Measurements from ENCODE around the gene DPM1. TPM values are rescaled to one million over a fixed set of nuclear protein-coding genes. Genes with fewer than 3 reads are reported as not detected.

Gene DPM1
- total and polyA plus RNA-seq, 2 of the 8 experiments (the other 6 are each of a cell fraction or from before 2014, with no cell fraction given) = 42.3 to 57.0 TPM

DNA sequence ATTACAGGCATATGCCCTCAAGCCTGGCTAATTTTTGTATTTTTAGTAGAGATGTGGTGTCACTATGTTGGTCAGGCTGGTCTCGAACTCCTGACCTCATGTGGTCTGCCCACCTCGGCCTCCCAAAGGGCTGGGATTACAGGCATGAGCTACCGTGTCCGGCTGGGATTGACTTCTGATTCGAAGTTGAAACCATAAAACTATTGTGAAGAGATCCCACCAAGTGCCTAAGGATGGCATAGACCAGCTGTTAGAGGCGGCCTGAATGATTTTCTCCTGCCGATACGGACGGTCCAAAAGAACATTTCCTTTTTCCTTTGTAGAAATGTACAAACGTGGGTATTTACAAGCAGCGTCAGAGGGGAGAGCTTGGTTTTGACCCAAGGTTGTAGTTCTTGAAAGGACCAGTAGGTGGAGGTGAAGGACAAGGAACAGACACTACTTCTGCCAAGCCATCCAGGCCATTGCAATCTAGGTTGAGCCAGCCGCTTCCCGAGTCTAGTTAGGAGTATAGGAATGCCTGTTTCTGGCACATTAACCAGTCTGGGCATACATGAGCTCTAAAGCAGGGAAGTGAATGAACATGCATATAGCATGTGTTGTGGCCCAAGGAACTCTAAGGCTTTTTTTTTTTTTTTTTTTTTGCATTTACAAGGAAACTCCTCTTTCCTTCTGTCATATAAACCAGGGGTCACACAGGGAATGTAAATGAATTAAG, 29.3 kb upstream of the DPM1 start:
- no peaks in the 10 kb centered on the region for H3K36me3 ChIP-seq (ENCODE audit: control insufficient read depth in 2 of 4, insufficient read depth in 4 of 4, low read length in 3 of 4)
- no peaks in the 10 kb centered on the region; a peak in 1 of 7 replicates for H3K27me3 ChIP-seq (replicated peaks in 1 of 4; ENCODE audit: control insufficient read depth in 3 of 4, extremely low read depth in 1 of 4, insufficient read depth in 3 of 4, low read length in 3 of 4)
- no peak overlapping the region for H2BK120ac ChIP-seq (replicated peaks; ENCODE audit: low read depth, low read length)
- H4K8ac ChIP-seq (ENCODE audit: extremely low read depth, insufficient read depth, low read length) = no peak overlapping the region
- no peak overlapping the region for H3K14ac ChIP-seq (ENCODE audit: insufficient read length)
- FAIRE-seq (peak; percentile 39), DNase-seq (ENCODE audit: low read depth in 1 of 2, low spot score in 2 of 2) (peak in 1 of 2 experiments; percentile 83)
- H2BK12ac ChIP-seq (ENCODE audit: low read depth, low read length) = no peak overlapping the region
- no peak overlapping the region for H3K4me2 ChIP-seq (ENCODE audit: insufficient read depth in 1 of 2, low read depth in 2 of 2, low read length in 2 of 2)
- peak overlapping the region; percentile 97; the same call in 1 of the 2 replicates for H2AFZ ChIP-seq (ENCODE audit: low read length)
- WGBS, 2 experiments (ENCODE audit: extremely low coverage in 1 of 2, insufficient coverage in 1 of 2, insufficient read length in 1 of 2, insufficient replicate concordance in 2 of 2, low coverage in 1 of 2, low lambda C conversion rate in 2 of 2, missing lambda C conversion rate in 1 of 2) = 42% methylated on average over 13 of the region's 13 CpGs; no CpG with 5 or more reads in 1 of the 2 experiments
- H3K27ac ChIP-seq (ENCODE audit: low read depth, low read length) = no peak overlapping the region
- no peaks in the 10 kb centered on the region for H3K79me1 ChIP-seq (ENCODE audit: low read depth, low read length)
- H3K79me2 ChIP-seq (ENCODE audit: control insufficient read depth in 1 of 2, insufficient read depth in 2 of 2, low read length in 2 of 2) = no peaks in the 10 kb centered on the region
- ChIA-PET CTCF (ENCODE audit: partially characterized antibody) (interaction anchor here (0.5 to 14.3 kb wide), 86 partner anchors 9 to 725 kb away, joined by 3 to 245 read pairs (median 4); partner anchors contain the start of gene BCAS4), POLR2A (ENCODE audit: partially characterized antibody) (interaction anchor here (0.8 to 1.1 kb wide), 3 partner anchors 56 to 386 kb away, joined by 3 to 5 read pairs (median 4); no protein-coding TSS in a partner anchor)
- H4K5ac ChIP-seq (ENCODE audit: insufficient read length, low read depth, low read length) = no peak overlapping the region
- no peak overlapping the region for H3K18ac ChIP-seq (ENCODE audit: extremely low read depth, low read length)
- no peak overlapping the region for H3K9ac ChIP-seq (replicated peaks in 1 of 4; ENCODE audit: extremely low read depth in 1 of 4, low read depth in 3 of 4, low read length in 3 of 4)
- H3K23me2 ChIP-seq (ENCODE audit: low read depth, low read length) = 0 out of 2 replicates have a peak, but pooled peaks cover 2% of the 10 kb centered on the region
- H2BK20ac ChIP-seq (ENCODE audit: low read length) = no peak overlapping the region
- H3K56ac ChIP-seq (replicated peaks; ENCODE audit: insufficient read length, low read depth, low read length) = no peak overlapping the region
- no peak overlapping the region for H3K4ac ChIP-seq (replicated peaks; ENCODE audit: insufficient read length, low read depth, low read length)
- no peak overlapping the region for H2BK15ac ChIP-seq (ENCODE audit: low read length)
- no peaks in the 10 kb centered on the region for H4K20me1 ChIP-seq (replicated peaks in 1 of 2; ENCODE audit: control insufficient read depth in 1 of 2, insufficient read depth in 2 of 2, low read length in 2 of 2)
- H4K91ac ChIP-seq (replicated peaks; ENCODE audit: insufficient read length, low read length) = no peak overlapping the region
- no peak overlapping the region for H2AK5ac ChIP-seq (ENCODE audit: low read depth, low read length)
- no peak overlapping the region for H3K4me3 ChIP-seq (ENCODE audit: extremely low read depth in 1 of 4, insufficient read depth in 2 of 4, low read depth in 3 of 4, low read length in 4 of 4)
- H2BK5ac ChIP-seq (ENCODE audit: low read depth, low read length) = no peak overlapping the region
- no peak overlapping the region for H3K23ac ChIP-seq (ENCODE audit: insufficient read length)
- H3K9me3 ChIP-seq (ENCODE audit: insufficient read depth in 2 of 2, low read depth in 1 of 2, low read length in 1 of 2) = no peaks in the 10 kb centered on the region
- peaks cover 3 to 17% (median 7%) of the 10 kb centered on the region in 4 experiments; a peak in 6 of 7 replicates for H3K4me1 ChIP-seq (replicated peaks in 1 of 4; ENCODE audit: control insufficient read depth in 3 of 4, insufficient read depth in 4 of 4, low read length in 3 of 4)
- TF ChIP-seq TCF12 (IDR thresholded peaks at IDR 0.05; ENCODE audit: low read depth, low read length) (no peak), CBX8 (IDR thresholded peaks at IDR 0.05; ENCODE audit: borderline replicate concordance, low read depth, low read length) (no peak), SRF (IDR thresholded peaks at IDR 0.05; ENCODE audit: low read depth, low read length) (no peak), RFX5 (IDR thresholded peaks at IDR 0.05; ENCODE audit: borderline replicate concordance, low read depth, low read length) (no peak), JUND (IDR thresholded peaks at IDR 0.05; ENCODE audit: low read length) (0 out of 2 replicates have a peak, but pooled peaks have one; percentile 26), RAD21 (IDR thresholded peaks at IDR 0.05 in 1 of 2, conservative IDR thresholded peaks at IDR 0.05 in 1 of 2; ENCODE audit: low read depth in 2 of 2, low read length in 2 of 2) (peak; percentile 99), SIN3A (conservative IDR thresholded peaks at IDR 0.05 in 1 of 2, IDR thresholded peaks at IDR 0.05 in 1 of 2; ENCODE audit: low read depth in 1 of 2, low read length in 2 of 2) (0 out of 4 replicates have a peak, but pooled peaks of 1 of the 2 experiments have one; percentile 43)
- TF ChIP-seq, protein P1, sequence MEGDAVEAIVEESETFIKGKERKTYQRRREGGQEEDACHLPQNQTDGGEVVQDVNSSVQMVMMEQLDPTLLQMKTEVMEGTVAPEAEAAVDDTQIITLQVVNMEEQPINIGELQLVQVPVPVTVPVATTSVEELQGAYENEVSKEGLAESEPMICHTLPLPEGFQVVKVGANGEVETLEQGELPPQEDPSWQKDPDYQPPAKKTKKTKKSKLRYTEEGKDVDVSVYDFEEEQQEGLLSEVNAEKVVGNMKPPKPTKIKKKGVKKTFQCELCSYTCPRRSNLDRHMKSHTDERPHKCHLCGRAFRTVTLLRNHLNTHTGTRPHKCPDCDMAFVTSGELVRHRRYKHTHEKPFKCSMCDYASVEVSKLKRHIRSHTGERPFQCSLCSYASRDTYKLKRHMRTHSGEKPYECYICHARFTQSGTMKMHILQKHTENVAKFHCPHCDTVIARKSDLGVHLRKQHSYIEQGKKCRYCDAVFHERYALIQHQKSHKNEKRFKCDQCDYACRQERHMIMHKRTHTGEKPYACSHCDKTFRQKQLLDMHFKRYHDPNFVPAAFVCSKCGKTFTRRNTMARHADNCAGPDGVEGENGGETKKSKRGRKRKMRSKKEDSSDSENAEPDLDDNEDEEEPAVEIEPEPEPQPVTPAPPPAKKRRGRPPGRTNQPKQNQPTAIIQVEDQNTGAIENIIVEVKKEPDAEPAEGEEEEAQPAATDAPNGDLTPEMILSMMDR (IDR thresholded peaks at IDR 0.05; ENCODE audit: control extremely low read depth in 1 of 3, insufficient read depth in 1 of 3, low read depth in 1 of 3, low read length in 3 of 3) = peak; percentile 46 to 93 (median 85)
